Measurements from ENCODE around the gene TSC2.

GRCh38 chr16:2001456-2002355, 46.1 kb upstream of the TSC2 start:
- no peak for TF ChIP-seq CTCF (IDR thresholded peaks at IDR 0.05)
- no peak for TF ChIP-seq POLR2A (IDR thresholded peaks at IDR 0.05)
